GM19351 (cell line): Measurements from ENCODE around the gene PPP2R5A.

Experiments
- ATAC-seq: cut with Tn5 transposase; IDR thresholded peaks from one replicate; pipeline ENCODE4 v1.9.1; 2021; ENCODE audit warnings: mild to moderate bottlenecking, moderate library complexity; ENCODE audit not compliant: unreplicated experiment

Gene PPP2R5A

GRCh38 chr1:212401838-212402582, 116.8 kb downstream of the PPP2R5A start:
- no peak for ATAC-seq

GRCh38 chr1:212402666-212403321, 117.6 kb downstream of the PPP2R5A start:
- ATAC-seq: no peak

- no peak for ATAC-seq
These were observed 125.1 kb downstream of the PPP2R5A start for GRCh38 chr1:212410231-212410820.
